Choroid plexus epithelial cell (primary cell): ENCODE measurements around the gene ANTXR1.

ENCODE experiments used
- DNase-seq: peaks from one replicate; pipeline ENCODE4 v3.0.0-alpha.2; 2010; ENCODE audit warnings: low read depth
- H3K4me3 ChIP-seq: 2 replicates; pipeline ENCODE4 v1.5.1; 2011; ENCODE audit warnings: low read depth, mild to moderate bottlenecking, control low read depth, low read length, moderate library complexity
- TF ChIP-seq, protein P1 (sequence below): conservative IDR thresholded peaks from 2 replicates; pipeline ENCODE4 v1.5.1; 2011; ENCODE audit warnings: low read depth, mild to moderate bottlenecking, control low read depth, inconsistent platforms, low read length, moderate library complexity

ANTXR1 gene

GRCh38 chr2:69202327-69202726, 189.3 kb downstream of the ANTXR1 start:
- H3K4me3 ChIP-seq, result no peak overlapping the region
- TF ChIP-seq, protein P1, sequence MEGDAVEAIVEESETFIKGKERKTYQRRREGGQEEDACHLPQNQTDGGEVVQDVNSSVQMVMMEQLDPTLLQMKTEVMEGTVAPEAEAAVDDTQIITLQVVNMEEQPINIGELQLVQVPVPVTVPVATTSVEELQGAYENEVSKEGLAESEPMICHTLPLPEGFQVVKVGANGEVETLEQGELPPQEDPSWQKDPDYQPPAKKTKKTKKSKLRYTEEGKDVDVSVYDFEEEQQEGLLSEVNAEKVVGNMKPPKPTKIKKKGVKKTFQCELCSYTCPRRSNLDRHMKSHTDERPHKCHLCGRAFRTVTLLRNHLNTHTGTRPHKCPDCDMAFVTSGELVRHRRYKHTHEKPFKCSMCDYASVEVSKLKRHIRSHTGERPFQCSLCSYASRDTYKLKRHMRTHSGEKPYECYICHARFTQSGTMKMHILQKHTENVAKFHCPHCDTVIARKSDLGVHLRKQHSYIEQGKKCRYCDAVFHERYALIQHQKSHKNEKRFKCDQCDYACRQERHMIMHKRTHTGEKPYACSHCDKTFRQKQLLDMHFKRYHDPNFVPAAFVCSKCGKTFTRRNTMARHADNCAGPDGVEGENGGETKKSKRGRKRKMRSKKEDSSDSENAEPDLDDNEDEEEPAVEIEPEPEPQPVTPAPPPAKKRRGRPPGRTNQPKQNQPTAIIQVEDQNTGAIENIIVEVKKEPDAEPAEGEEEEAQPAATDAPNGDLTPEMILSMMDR, result no peak
- no peak for DNase-seq

GRCh38 chr2:69203166-69203985, 190.4 kb downstream of the ANTXR1 start:
- TF ChIP-seq, protein P1, result no peak
- DNase-seq, result peak; percentile 68

DNA sequence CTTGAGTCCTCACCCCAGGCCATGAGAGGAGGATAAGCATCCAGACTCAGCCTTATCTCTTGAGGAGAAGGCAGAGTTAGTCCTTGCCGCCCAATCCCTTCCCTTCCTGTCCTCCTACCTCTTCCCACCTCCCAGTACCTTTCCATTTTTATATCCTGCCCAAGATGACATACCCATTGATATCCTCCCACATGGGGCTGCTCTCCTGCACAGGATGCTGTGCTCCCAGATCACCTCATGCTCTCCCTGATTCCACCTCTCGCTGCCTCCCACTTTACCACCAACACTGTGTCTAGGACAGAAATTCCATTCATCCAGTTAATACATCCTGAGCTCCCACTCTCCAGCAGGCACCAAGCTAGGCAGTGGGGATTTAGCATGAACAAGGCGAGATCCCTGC, 191.7 kb downstream of the ANTXR1 start:
- DNase-seq, result no peak
- TF ChIP-seq, protein P1, result no peak
- no peak overlapping the region for H3K4me3 ChIP-seq

More at GRCh38 chr2:69203166-69203985, 190.4 kb downstream of the ANTXR1 start:
- H3K4me3 ChIP-seq, result no peak overlapping the region

DNA sequence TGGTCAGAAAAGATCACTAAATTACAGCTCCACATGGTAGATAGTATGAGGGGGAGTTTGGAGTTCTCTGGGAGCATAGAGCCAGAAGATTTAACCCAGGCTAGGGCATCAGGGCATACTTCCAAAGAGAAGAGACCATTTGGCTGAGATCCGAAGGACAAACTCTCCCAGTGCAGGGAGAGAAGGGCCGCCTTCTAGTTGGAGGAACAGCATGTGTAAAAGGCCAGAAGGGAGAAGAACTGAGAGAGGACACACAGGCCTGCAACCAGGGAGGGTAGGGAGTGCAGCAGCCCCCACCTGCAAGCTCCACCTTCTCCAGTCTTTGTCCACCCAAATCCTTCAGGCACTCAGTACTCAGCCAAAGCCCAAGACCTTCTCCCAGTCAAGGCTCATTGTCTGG, 192.1 kb downstream of the ANTXR1 start:
- TF ChIP-seq, protein P1, result no peak
- no peak overlapping the region for H3K4me3 ChIP-seq
- DNase-seq, result no peak

GRCh38 chr2:69205491-69205890, 192.5 kb downstream of the ANTXR1 start:
- TF ChIP-seq, protein P1, result no peak
- H3K4me3 ChIP-seq, result no peak overlapping the region
- DNase-seq, result no peak

DNA sequence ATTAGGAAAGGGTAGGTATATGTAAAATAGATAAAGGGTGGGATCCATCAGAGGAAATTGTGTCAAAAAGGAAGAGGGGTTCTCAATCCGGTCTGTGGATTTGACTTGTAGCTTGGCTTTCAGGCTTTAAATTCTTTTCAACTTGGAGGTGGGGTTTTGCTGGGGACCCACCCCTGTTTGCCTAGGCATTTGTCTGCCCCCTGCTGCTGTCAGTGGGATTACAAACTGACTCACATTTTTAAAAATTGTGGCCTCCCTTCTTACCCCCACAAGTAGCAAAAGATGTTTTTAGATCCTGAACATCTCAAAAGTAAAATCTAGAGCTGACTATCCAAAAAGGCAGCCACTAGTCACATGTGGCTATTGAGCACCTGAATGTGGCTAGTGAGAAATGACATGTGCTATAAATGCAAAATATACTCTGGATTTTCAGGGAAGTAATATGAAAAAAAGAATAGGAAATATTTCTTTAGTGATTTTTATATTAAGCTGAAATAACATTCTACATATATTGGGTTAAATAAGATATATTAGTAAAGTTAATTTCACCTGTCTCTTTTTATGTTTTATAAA, 195.1 kb downstream of the ANTXR1 start:
- TF ChIP-seq, protein P1, result peak; percentile 54
- H3K4me3 ChIP-seq, result no peak overlapping the region
- DNase-seq, result peak; percentile 43
